ENCODE data around the gene AKAP9. TPM values are rescaled to one million over a fixed set of nuclear protein-coding genes. Genes with fewer than 3 reads are reported as not detected.
"Not testable (repeated sequence)": the region's sequence is repeated elsewhere in the genome, so short reads cannot be mapped to it uniquely, and the experiment has no call there.

AKAP9 gene
- total RNA-seq, 1 donor from 2014 or later, result 85.3 TPM

- Histone ChIP-seq H3K9me3 (no peaks in the 10 kb centered on the region), H3K4me3 (no peak overlapping the region), H3K4me1 (no peaks in the 10 kb centered on the region), H3K36me3 (peaks cover 36% of the 10 kb centered on the region), H3K27ac (no peak overlapping the region), H3K27me3 (no peaks in the 10 kb centered on the region)
- ATAC-seq, result no peak
- no peak for DNase-seq
- intact Hi-C loops (cut with DNase I), result no loop called here
- no peak for TF ChIP-seq CTCF (IDR thresholded peaks at IDR 0.05)
Measured at GRCh38 chr7:92013611-92014010, 72.9 kb downstream of the AKAP9 start.

DNA sequence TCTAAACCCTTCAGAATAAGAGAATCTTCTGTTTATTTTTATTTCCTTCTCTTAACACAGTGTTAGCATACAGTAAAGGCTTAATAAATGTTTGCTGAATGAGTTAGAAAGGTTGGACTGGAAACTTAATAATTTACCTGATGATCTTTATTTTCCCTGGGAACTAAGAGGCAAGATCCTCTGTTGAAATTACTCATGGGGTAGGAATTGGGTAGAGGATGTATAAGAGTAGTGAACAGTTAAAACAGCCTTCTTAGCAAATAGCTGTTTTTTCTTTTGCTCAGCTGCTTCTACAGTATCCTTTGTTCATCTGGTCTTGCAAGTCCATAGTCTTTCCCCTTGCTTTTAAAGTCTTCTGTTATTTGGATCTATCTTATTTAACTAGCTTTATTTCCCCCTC is 80.0 kb downstream of the AKAP9 start:
- intact Hi-C loops (cut with DNase I), result no loop called here
- H3K27me3 ChIP-seq, result no peaks in the 10 kb centered on the region
- TF ChIP-seq CTCF (IDR thresholded peaks at IDR 0.05), result no peak
- H3K4me1 ChIP-seq, result no peaks in the 10 kb centered on the region
- ATAC-seq (no peak), DNase-seq (no peak)
- H3K36me3 ChIP-seq, result peaks cover 67% of the 10 kb centered on the region
- H3K9me3 ChIP-seq, result no peaks in the 10 kb centered on the region
- H3K4me3 ChIP-seq, result no peak overlapping the region
- no peak overlapping the region for H3K27ac ChIP-seq

DNA sequence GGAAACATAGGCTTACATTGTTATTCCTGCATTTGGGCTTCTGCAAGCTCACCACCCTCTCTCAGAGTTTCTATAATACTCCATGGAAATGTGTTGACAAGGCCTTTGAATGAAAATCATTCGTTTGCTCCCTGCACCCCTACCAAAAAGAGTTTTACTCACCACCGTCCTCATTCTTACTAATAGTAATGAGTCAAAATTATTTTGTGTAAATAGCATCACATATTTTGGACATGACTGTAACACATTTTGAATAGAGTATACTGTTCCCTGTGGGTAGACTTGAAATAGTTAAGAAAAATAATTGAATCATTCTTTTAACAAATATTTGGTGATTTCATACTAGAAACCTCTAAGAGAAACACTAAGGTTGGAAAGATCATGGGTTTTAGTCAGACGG is 84.6 kb downstream of the AKAP9 start:
- ATAC-seq (no peak), DNase-seq (no peak)
- no peak for TF ChIP-seq CTCF (IDR thresholded peaks at IDR 0.05)
- no peaks in the 10 kb centered on the region for H3K4me1 ChIP-seq
- intact Hi-C loops (cut with DNase I), result no loop called here
- no peak overlapping the region for H3K4me3 ChIP-seq
- no peaks in the 10 kb centered on the region for H3K27me3 ChIP-seq
- H3K9me3 ChIP-seq, result no peaks in the 10 kb centered on the region
- no peak overlapping the region for H3K27ac ChIP-seq
- peaks cover 64% of the 10 kb centered on the region for H3K36me3 ChIP-seq

DNA sequence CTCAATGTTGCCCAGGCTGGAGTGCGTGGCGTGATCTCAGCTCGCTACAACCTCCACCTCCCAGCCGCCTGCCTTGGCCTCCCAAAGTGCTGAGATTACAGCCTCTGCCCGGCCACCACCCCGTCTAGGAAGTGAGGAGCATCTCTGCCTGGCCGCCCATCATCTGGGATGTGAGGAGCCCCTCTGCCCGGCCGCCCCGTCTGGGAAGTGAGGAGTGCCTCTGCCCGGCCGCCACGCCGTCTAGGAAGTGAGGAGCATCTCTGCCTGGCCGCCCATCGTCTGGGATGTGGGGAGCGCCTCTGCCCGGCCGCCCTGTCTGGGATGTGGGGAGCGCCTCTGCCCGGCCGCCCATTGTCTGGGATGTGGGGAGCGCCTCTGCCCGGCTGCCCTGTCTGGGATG is 86.0 kb downstream of the AKAP9 start:
- peaks cover 63% of the 10 kb centered on the region for H3K36me3 ChIP-seq
- DNase-seq; H3K27me3 ChIP-seq; H3K4me3 ChIP-seq; H3K27ac ChIP-seq; H3K9me3 ChIP-seq; intact Hi-C loops (cut with DNase I); ATAC-seq; H3K4me1 ChIP-seq: not testable (repeated sequence)

- intact Hi-C loops (cut with DNase I); H3K4me1 ChIP-seq; H3K27ac ChIP-seq; DNase-seq; ATAC-seq; H3K4me3 ChIP-seq; H3K27me3 ChIP-seq; H3K9me3 ChIP-seq: not testable (repeated sequence)
- H3K36me3 ChIP-seq, result peaks cover 63% of the 10 kb centered on the region
Measured at GRCh38 chr7:92027128-92027527, 86.5 kb downstream of the AKAP9 start.

- ATAC-seq (no peak), DNase-seq (no peak)
- TF ChIP-seq CTCF (IDR thresholded peaks at IDR 0.05), result no peak
- no peaks in the 10 kb centered on the region for H3K9me3 ChIP-seq
- H3K4me1 ChIP-seq, result no peaks in the 10 kb centered on the region
- H3K36me3 ChIP-seq, result peaks cover 57% of the 10 kb centered on the region
- no peaks in the 10 kb centered on the region for H3K27me3 ChIP-seq
- H3K4me3 ChIP-seq, result no peak overlapping the region
- intact Hi-C loops (cut with DNase I), result no loop called here
- H3K27ac ChIP-seq, result no peak overlapping the region
Measured at GRCh38 chr7:92028226-92028625, 87.6 kb downstream of the AKAP9 start.

DNA sequence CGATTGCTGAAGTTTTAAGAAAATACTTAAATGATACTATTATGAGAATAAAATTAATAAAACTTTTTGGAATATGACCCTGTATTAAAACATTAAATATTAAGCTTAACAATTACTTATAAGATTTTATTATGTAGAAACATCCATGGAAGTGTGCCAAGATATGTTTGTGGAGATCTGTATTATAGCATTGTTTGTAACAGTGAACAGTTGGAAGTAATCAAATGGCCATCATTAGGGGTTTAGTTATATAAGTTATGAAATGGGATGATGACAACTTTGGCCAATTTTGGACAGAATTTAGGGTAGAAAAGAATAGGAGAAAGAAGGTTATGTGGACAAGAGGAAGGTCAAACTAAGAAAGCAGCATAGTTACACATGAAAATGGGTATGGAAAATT is 88.0 kb downstream of the AKAP9 start:
- no peak for TF ChIP-seq CTCF (IDR thresholded peaks at IDR 0.05)
- H3K9me3 ChIP-seq, result no peaks in the 10 kb centered on the region
- H3K4me3 ChIP-seq, result no peak overlapping the region
- H3K36me3 ChIP-seq, result peaks cover 53% of the 10 kb centered on the region
- no peak for ATAC-seq
- no peaks in the 10 kb centered on the region for H3K27me3 ChIP-seq
- DNase-seq, result no peak
- H3K27ac ChIP-seq, result no peak overlapping the region
- H3K4me1 ChIP-seq, result no peaks in the 10 kb centered on the region
- intact Hi-C loops (cut with DNase I), result no loop called here

Data from upper lobe of right lung (tissue), 1 donor.